SU-DHL-6 (cell line): Measurements from ENCODE around the gene AMT.

Experiments
- H2AFZ ChIP-seq: fragments of 200-600 bp; sonication (generic); 2 replicates; pipeline ENCODE4 v1.6.1; 2014; ENCODE audit warnings: low read depth, mild to moderate bottlenecking, moderate library complexity, mixed read lengths, antibody characterized with exemption, low read length; ENCODE audit not compliant: severe bottlenecking
- H3F3A ChIP-seq: fragments of 200-600 bp; shearing (Covaris generic); 2 replicates; pipeline ENCODE4 v1.6.0; 2016; ENCODE audit warnings: antibody characterized with exemption, mild to moderate bottlenecking; ENCODE audit not compliant: insufficient read depth
- H3K27ac ChIP-seq: fragments of 200-600 bp; sonication (generic); 2 replicates; pipeline ENCODE4 v1.5.1; 2016; ENCODE audit warnings: low read depth, mild to moderate bottlenecking, low read length, moderate library complexity, mixed read lengths
- H3K27me3 ChIP-seq: fragments of 200-600 bp; sonication (generic), shearing (Covaris generic); 2 replicates; pipeline ENCODE4 v1.6.0; 2014; ENCODE audit warnings: mild to moderate bottlenecking, low read length
- H3K36me3 ChIP-seq: fragments of 200-600 bp; sonication (generic); 2 replicates; pipeline ENCODE4 v1.6.1; 2014; ENCODE audit warnings: mild to moderate bottlenecking, low read length, mixed read lengths
- H3K4me2 ChIP-seq: fragments of 300-600, 200-600 bp; shearing (Covaris generic), sonication (generic); 2 replicates; pipeline ENCODE4 v1.6.0; 2014; ENCODE audit warnings: low read length, low read depth, mild to moderate bottlenecking; ENCODE audit not compliant: poor library complexity, severe bottlenecking
- H3K4me3 ChIP-seq: fragments of 200-600 bp; sonication (generic); 2 replicates; pipeline ENCODE4 v1.5.1; 2014; ENCODE audit warnings: antibody characterized with exemption, low read length, mild to moderate bottlenecking, mixed read lengths; ENCODE audit not compliant: insufficient read depth, poor library complexity, severe bottlenecking
- H3K79me2 ChIP-seq: fragments of 200-600 bp; sonication (generic); 2 replicates; pipeline ENCODE4 v1.6.1; 2014; ENCODE audit warnings: mild to moderate bottlenecking, low read length, moderate library complexity; ENCODE audit not compliant: insufficient read depth
- H3K9ac ChIP-seq: fragments of 200-600 bp; sonication (generic); 2 replicates; pipeline ENCODE4 v1.7.0; 2014; ENCODE audit warnings: mild to moderate bottlenecking, low read length
- H3K9me2 ChIP-seq: fragments of 200-600 bp; sonication (generic); replicated peaks from 2 replicates; pipeline ENCODE4 v1.6.1; 2014; ENCODE audit warnings: low read length; ENCODE audit not compliant: insufficient read depth
- H3K9me3 ChIP-seq: fragments of 200-600 bp; sonication (generic); 2 replicates; pipeline ENCODE4 v1.6.1; 2014; ENCODE audit warnings: low read length, mixed read lengths; ENCODE audit not compliant: insufficient read depth
- H4K20me1 ChIP-seq: fragments of 200-600 bp; sonication (generic); 2 replicates; pipeline ENCODE4 v1.6.1; 2014; ENCODE audit warnings: low read depth, mild to moderate bottlenecking, antibody characterized with exemption, low read length, moderate library complexity, mixed read lengths
- EZH2phosphoT487 ChIP-seq: fragments of 200-600 bp; sonication (generic), shearing (Covaris generic); conservative IDR thresholded peaks from 2 replicates; pipeline ENCODE4 v1.6.1; 2018; ENCODE audit warnings: mild to moderate bottlenecking, antibody characterized with exemption, low read length, moderate library complexity, mixed read lengths
- TF ChIP-seq, protein P1 (sequence below): fragments of 200-600 bp; sonication (generic); IDR thresholded peaks from one replicate; pipeline ENCODE4 v1.5.1; 2017; ENCODE audit warnings: antibody characterized with exemption, mild to moderate bottlenecking, low read length, moderate library complexity; ENCODE audit not compliant: insufficient read depth, poor library complexity, severe bottlenecking

AMT gene

DNA sequence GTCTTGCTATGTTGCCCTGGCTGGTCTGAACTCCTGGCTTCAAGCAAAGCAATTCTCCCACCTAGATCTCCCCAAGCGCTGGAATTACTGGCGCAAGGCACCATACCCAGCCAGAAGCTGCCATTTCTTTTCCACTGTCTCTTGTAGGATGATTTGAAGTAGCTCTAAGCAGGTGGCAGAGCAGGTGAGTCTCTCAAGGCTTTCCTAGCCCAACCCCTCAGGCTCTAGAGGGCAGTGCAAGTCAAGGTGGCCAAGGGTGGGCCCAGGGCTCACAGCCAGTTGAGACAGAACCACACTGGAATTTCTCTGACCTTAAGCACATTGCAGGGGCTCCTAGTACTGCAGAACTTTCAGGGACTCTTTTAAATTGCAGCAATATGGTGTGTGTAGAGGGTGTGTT, 32.2 kb upstream of the AMT start:
- Histone ChIP-seq H3K27ac (no peak overlapping the region), H2AFZ (no peak overlapping the region), H3F3A (no peaks in the 10 kb centered on the region), H3K27me3 (no peaks in the 10 kb centered on the region), H3K9me2 (no peaks in the 10 kb centered on the region), H3K4me2 (no peak overlapping the region), H3K9ac (no peak overlapping the region), H3K4me3 (no peak overlapping the region), H4K20me1 (no peaks in the 10 kb centered on the region), H3K79me2 (no peaks in the 10 kb centered on the region), H3K9me3 (no peaks in the 10 kb centered on the region), H3K36me3 (no peaks in the 10 kb centered on the region)
- TF ChIP-seq, protein P1, sequence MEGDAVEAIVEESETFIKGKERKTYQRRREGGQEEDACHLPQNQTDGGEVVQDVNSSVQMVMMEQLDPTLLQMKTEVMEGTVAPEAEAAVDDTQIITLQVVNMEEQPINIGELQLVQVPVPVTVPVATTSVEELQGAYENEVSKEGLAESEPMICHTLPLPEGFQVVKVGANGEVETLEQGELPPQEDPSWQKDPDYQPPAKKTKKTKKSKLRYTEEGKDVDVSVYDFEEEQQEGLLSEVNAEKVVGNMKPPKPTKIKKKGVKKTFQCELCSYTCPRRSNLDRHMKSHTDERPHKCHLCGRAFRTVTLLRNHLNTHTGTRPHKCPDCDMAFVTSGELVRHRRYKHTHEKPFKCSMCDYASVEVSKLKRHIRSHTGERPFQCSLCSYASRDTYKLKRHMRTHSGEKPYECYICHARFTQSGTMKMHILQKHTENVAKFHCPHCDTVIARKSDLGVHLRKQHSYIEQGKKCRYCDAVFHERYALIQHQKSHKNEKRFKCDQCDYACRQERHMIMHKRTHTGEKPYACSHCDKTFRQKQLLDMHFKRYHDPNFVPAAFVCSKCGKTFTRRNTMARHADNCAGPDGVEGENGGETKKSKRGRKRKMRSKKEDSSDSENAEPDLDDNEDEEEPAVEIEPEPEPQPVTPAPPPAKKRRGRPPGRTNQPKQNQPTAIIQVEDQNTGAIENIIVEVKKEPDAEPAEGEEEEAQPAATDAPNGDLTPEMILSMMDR: no peak
- no peak for TF ChIP-seq EZH2phosphoT487

DNA sequence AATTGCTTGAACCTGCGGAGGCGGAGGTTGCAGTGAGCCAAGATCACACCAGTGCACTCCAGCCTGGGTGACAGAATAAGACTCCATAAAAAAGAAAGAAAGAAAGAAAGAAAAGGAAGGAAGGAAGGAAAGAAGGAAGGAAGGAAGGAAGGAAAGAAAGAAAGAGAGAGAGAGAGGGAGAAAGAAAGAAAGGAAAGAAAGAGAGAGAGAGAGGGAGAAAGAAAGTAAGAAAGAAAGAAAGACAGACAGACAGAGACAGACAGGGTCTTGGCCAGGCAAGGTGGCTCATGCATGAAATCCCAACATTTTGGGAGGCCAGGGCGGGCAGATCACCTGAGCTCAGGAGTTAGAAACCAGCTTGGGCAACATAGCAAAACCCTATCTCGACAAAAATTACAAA, 31.3 kb upstream of the AMT start:
- H3K4me2 ChIP-seq: no peak overlapping the region
- H3K4me3 ChIP-seq: no peak overlapping the region
- H3K79me2 ChIP-seq: no peaks in the 10 kb centered on the region
- no peak overlapping the region for H3K27ac ChIP-seq
- no peaks in the 10 kb centered on the region for H3K27me3 ChIP-seq
- TF ChIP-seq, protein P1: no peak
- no peak for TF ChIP-seq EZH2phosphoT487
- H3K9me3 ChIP-seq: no peaks in the 10 kb centered on the region
- H3K9ac ChIP-seq: no peak overlapping the region
- H4K20me1 ChIP-seq: no peaks in the 10 kb centered on the region
- no peaks in the 10 kb centered on the region for H3F3A ChIP-seq
- H2AFZ ChIP-seq: no peak overlapping the region
- H3K9me2 ChIP-seq: no peaks in the 10 kb centered on the region
- no peaks in the 10 kb centered on the region for H3K36me3 ChIP-seq

DNA sequence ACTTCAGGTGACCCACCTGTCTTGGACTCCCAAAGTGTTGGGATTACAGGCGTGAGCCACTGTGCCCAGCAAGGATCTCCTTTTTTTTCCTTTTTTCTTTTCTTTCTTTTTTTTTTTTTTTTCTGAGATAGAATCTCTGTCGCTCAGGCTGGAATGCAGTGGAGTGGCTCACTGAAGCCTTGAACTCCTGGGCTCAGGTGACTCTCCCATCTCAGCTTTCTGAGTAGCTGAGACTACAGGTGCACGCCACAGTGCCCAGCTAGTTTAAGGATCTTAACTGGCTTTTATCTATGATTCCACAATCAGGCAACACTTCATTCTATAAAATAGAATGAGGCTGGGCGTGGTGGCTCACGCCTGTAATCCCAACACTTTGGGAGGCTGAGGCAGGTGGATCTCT, 23.1 kb upstream of the AMT start:
- Histone ChIP-seq H3K9me2 (no peaks in the 10 kb centered on the region), H4K20me1 (no peaks in the 10 kb centered on the region), H3K4me3 (no peak overlapping the region), H3K4me2 (no peak overlapping the region), H3K9ac (no peak overlapping the region), H3K9me3 (no peaks in the 10 kb centered on the region), H3K79me2 (no peaks in the 10 kb centered on the region), H3K36me3 (no peaks in the 10 kb centered on the region), H3K27me3 (no peaks in the 10 kb centered on the region), H3F3A (peaks cover 4% of the 10 kb centered on the region), H3K27ac (no peak overlapping the region), H2AFZ (no peak overlapping the region)
- no peak for TF ChIP-seq EZH2phosphoT487
- TF ChIP-seq, protein P1: no peak
